Vagina (tissue), 2 donors: ENCODE data around the gene PNLIPRP2. TPM values are rescaled to one million over a fixed set of nuclear protein-coding genes. Genes with fewer than 3 reads are reported as not detected.

ENCODE experiments used
- DNase-seq, 2 donors: peaks; one replicate each; pipeline ENCODE4 v3.0.0-alpha.2; 2017; ENCODE audit errors: extremely low spot score in 2 of 2
- H3K27ac ChIP-seq: fragments of 200-600 bp; sonication (generic); one replicate; pipeline ENCODE4 v1.5.1; 2019
- H3K27me3 ChIP-seq: fragments of 200-600 bp; sonication (generic); one replicate; pipeline ENCODE4 v1.5.1; 2019
- H3K36me3 ChIP-seq, 2 donors: fragments of 200-600 bp; sonication (generic); one replicate each; pipeline ENCODE4 v1.5.1; 2017 to 2019
- H3K4me1 ChIP-seq: fragments of 200-600 bp; sonication (generic); one replicate; pipeline ENCODE4 v1.5.1; 2019
- H3K4me3 ChIP-seq, 2 donors: fragments of 200-600 bp; sonication (generic); 1 replicate in 1 of 2; 2 replicates in 1 of 2; pipeline ENCODE4 v1.5.1; 2016 to 2019
- H3K9me3 ChIP-seq: fragments of 200-600 bp; sonication (generic); one replicate; pipeline ENCODE4 v1.5.1; 2019
- POLR2A ChIP-seq, 2 donors: fragments of 450-650 bp; IDR thresholded peaks; one replicate each; pipeline ENCODE4 v1.6.1; 2017; ENCODE audit warnings: antibody characterized with exemption in 2 of 2, mild to moderate bottlenecking in 2 of 2, moderate library complexity in 2 of 2
- POLR2AphosphoS5 ChIP-seq, 2 donors: sonication (generic); formaldehyde crosslinking; IDR thresholded peaks; one replicate each; pipeline ENCODE4 v1.9.0; 2017; ENCODE audit warnings: antibody characterized with exemption in 2 of 2, mild to moderate bottlenecking in 2 of 2, low read depth in 1 of 2; ENCODE audit not compliant: insufficient read depth in 1 of 2
- intact Hi-C: fragments of 100-400 bp; cut with DNase I; formaldehyde crosslinking; loops from one replicate; pipeline ENCODE4 v1.15.1; 2023
- total RNA-seq: library from RNA; depleted of rRNA; stranded (reverse); fragments of >200 nt; gene quantifications from one replicate; pipeline ENCODE4 v1.2.3, GENCODE V29; 2016
- TF ChIP-seq, protein P1 (sequence below), 3 experiments: fragments of 450-650 bp in 2 of 3; fragments of 200-600 bp in 1 of 3; sonication (generic) in 1 of 3; IDR thresholded peaks; one replicate each; pipeline ENCODE4 v1.5.1; 2017 to 2019; ENCODE audit warnings: antibody characterized with exemption in 3 of 3, mild to moderate bottlenecking in 2 of 3, moderate library complexity in 2 of 3

PNLIPRP2 gene
- total RNA-seq, 1 donor from 2014 or later: not detected

DNA sequence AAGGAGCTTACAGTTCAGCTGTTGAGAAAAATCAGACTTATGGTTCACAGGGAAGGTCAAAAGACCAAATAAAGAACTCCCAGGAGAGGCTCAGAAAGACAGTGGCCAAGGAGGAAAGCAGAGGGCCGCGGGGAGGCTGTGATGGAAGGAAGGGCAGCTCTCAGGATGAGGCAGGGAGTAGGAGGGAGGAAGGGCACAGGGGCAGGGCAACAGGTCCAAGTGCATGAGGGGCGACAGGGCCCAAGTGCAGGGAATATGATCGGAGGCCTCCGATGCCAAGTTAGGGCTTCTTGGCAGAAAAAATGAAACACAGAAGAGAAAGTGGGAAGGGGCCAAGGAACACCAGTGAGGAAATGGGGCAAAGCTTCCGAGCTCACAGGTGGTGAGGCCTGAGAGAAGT lies 13.4 kb upstream of the PNLIPRP2 start:
- TF ChIP-seq POLR2AphosphoS5 (IDR thresholded peaks at IDR 0.05; ENCODE audit: insufficient read depth in 1 of 2, low read depth in 1 of 2) (no peak), POLR2A (IDR thresholded peaks at IDR 0.05) (no peak)
- no peak overlapping the region for H3K27ac ChIP-seq
- no peaks in the 10 kb centered on the region for H3K9me3 ChIP-seq
- H3K4me3 ChIP-seq: no peak overlapping the region
- intact Hi-C loops: no loop called here
- no peaks in the 10 kb centered on the region for H3K27me3 ChIP-seq
- no peaks in the 10 kb centered on the region for H3K4me1 ChIP-seq
- no peak for DNase-seq
- no peaks in the 10 kb centered on the region for H3K36me3 ChIP-seq

DNA sequence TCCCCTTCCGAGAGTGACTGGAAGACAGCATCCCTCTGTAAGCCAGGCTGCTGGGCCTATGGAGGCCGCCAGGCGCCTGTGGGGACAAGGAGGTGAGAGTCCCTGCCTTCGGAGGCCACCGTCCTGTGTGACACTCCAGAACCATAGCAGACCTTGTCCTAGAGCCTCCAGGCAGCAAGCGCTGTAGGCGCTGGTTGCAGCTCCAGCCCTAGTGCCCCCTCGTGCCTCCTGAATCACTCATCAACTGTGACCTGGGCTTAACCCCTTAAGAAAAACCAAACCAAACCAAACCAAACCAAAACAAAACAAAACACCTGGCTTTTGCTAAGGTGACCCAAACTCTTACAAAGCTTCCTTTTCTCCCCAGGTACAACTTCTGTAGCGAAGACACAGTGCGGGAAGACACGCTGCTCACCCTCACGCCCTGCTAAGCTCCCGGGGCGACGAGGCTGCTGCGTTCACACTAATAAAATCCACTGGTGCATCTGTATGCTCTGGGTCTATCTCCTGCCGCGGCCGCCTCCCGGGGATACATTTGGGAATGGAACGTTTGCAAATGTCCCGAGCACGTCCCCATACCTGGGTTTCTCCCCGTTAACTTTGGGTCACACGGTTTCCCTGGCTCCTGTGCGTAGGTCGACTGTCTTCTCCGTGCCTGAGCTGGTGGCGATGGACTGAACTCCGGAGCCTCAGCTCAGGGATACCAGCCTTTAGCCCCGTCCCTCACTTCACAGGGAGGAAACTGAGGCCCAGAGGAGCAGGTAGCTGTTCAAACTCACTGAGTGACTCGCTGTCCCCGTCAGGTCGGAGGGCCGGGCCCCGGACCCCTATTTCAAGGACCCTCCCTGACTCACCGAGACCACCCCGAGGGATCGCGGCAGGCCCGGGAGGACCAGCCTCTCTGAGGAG lies 11.8 kb upstream of the PNLIPRP2 start:
- Histone ChIP-seq H3K27me3 (no peaks in the 10 kb centered on the region), H3K9me3 (no peaks in the 10 kb centered on the region), H3K27ac (no peak overlapping the region), H3K4me3 (peak overlapping the region; percentile 8 to 26), H3K4me1 (no peaks in the 10 kb centered on the region), H3K36me3 (no peaks in the 10 kb centered on the region)
- intact Hi-C loops: no loop called here
- DNase-seq: no peak
- TF ChIP-seq POLR2AphosphoS5 (IDR thresholded peaks at IDR 0.05; ENCODE audit: insufficient read depth in 1 of 2, low read depth in 1 of 2) (no peak), POLR2A (IDR thresholded peaks at IDR 0.05) (no peak)
- TF ChIP-seq, protein P1, sequence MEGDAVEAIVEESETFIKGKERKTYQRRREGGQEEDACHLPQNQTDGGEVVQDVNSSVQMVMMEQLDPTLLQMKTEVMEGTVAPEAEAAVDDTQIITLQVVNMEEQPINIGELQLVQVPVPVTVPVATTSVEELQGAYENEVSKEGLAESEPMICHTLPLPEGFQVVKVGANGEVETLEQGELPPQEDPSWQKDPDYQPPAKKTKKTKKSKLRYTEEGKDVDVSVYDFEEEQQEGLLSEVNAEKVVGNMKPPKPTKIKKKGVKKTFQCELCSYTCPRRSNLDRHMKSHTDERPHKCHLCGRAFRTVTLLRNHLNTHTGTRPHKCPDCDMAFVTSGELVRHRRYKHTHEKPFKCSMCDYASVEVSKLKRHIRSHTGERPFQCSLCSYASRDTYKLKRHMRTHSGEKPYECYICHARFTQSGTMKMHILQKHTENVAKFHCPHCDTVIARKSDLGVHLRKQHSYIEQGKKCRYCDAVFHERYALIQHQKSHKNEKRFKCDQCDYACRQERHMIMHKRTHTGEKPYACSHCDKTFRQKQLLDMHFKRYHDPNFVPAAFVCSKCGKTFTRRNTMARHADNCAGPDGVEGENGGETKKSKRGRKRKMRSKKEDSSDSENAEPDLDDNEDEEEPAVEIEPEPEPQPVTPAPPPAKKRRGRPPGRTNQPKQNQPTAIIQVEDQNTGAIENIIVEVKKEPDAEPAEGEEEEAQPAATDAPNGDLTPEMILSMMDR (IDR thresholded peaks at IDR 0.05): no peak

GRCh38 chr10:116610443-116611152 lies 10.2 kb upstream of the PNLIPRP2 start:
- TF ChIP-seq POLR2A (IDR thresholded peaks at IDR 0.05) (no peak), POLR2AphosphoS5 (IDR thresholded peaks at IDR 0.05; ENCODE audit: insufficient read depth in 1 of 2, low read depth in 1 of 2) (no peak)
- TF ChIP-seq, protein P1 (IDR thresholded peaks at IDR 0.05): no peak
- intact Hi-C loops: no loop called here
- H3K4me1 ChIP-seq: no peaks in the 10 kb centered on the region
- H3K4me3 ChIP-seq: no peak overlapping the region
- DNase-seq: no peak
- no peaks in the 10 kb centered on the region for H3K27me3 ChIP-seq
- no peaks in the 10 kb centered on the region for H3K9me3 ChIP-seq
- no peaks in the 10 kb centered on the region for H3K36me3 ChIP-seq
- H3K27ac ChIP-seq: no peak overlapping the region

DNA sequence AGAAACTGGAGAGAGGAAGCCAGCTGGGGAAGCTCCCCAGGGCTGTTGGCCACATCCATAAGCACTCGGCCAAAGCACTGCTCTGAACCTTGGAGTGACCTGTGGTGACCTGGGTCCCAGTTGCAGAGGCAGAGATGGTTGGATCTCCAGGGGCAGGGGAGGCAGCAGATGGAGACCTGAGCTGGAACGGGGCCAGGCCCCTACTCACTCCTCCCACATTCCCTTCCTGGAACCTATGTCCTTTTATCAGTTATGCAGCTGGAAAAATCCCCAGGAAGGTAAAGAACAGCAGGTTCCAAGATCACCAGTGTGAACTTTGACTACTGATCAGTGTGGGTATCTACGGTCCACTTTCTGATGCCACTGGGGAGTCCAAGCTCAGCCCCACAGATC lies 9.6 kb upstream of the PNLIPRP2 start:
- TF ChIP-seq POLR2AphosphoS5 (IDR thresholded peaks at IDR 0.05; ENCODE audit: insufficient read depth in 1 of 2, low read depth in 1 of 2): no peak
- TF ChIP-seq POLR2A (IDR thresholded peaks at IDR 0.05): no peak
- TF ChIP-seq, protein P1 (IDR thresholded peaks at IDR 0.05): no peak
- no peaks in the 10 kb centered on the region for H3K9me3 ChIP-seq
- H3K27ac ChIP-seq: no peak overlapping the region
- H3K4me3 ChIP-seq: no peak overlapping the region
- H3K4me1 ChIP-seq: no peaks in the 10 kb centered on the region
- intact Hi-C loops: no loop called here
- DNase-seq: no peak
- no peaks in the 10 kb centered on the region for H3K27me3 ChIP-seq
- H3K36me3 ChIP-seq: no peaks in the 10 kb centered on the region

- TF ChIP-seq POLR2AphosphoS5 (IDR thresholded peaks at IDR 0.05; ENCODE audit: insufficient read depth in 1 of 2, low read depth in 1 of 2): no peak
- TF ChIP-seq, protein P1 (IDR thresholded peaks at IDR 0.05): no peak
- no peak for TF ChIP-seq POLR2A (IDR thresholded peaks at IDR 0.05)
- Histone ChIP-seq H3K36me3 (no peaks in the 10 kb centered on the region), H3K9me3 (no peaks in the 10 kb centered on the region), H3K4me1 (no peaks in the 10 kb centered on the region), H3K4me3 (no peak overlapping the region), H3K27ac (no peak overlapping the region), H3K27me3 (no peaks in the 10 kb centered on the region)
- intact Hi-C loops: no loop called here
- DNase-seq: no peak
Observed at GRCh38 chr10:116612107-116612769, 8.5 kb upstream of the PNLIPRP2 start.
